ENCODE results near the gene WDR48.

WDR48 gene

GRCh38 chr3:39144095-39144747 is 92.4 kb downstream of the WDR48 start:
- Histone ChIP-seq H3K4me3 (ENCODE audit: low read depth in 1 of 2, low read length in 2 of 2) (no peak overlapping the region), H3K4me1 (ENCODE audit: insufficient read depth, low read length) (peaks cover 62% of the 10 kb centered on the region), H3K9me3 (ENCODE audit: low read length) (no peaks in the 10 kb centered on the region), H3K27ac (ENCODE audit: low read depth, low read length) (no peak overlapping the region), H3K9ac (ENCODE audit: low read length) (no peak overlapping the region), H3K36me3 (ENCODE audit: insufficient read depth, low read length) (peaks cover 50% of the 10 kb centered on the region), H3K27me3 (ENCODE audit: control insufficient read depth in 1 of 2, insufficient read depth in 2 of 2, low read length in 2 of 2) (no peaks in the 10 kb centered on the region)

GRCh38 chr3:39144748-39145380 is 93.0 kb downstream of the WDR48 start:
- Histone ChIP-seq H3K4me3 (ENCODE audit: low read depth in 1 of 2, low read length in 2 of 2) (no peak overlapping the region), H3K9ac (ENCODE audit: low read length) (no peak overlapping the region), H3K27ac (ENCODE audit: low read depth, low read length) (no peak overlapping the region), H3K4me1 (ENCODE audit: insufficient read depth, low read length) (peaks cover 62% of the 10 kb centered on the region), H3K36me3 (ENCODE audit: insufficient read depth, low read length) (peaks cover 50% of the 10 kb centered on the region), H3K9me3 (ENCODE audit: low read length) (no peaks in the 10 kb centered on the region), H3K27me3 (ENCODE audit: control insufficient read depth in 1 of 2, insufficient read depth in 2 of 2, low read length in 2 of 2) (no peaks in the 10 kb centered on the region)

- H3K9ac ChIP-seq (ENCODE audit: low read length): peak overlapping the region; percentile 15
- H3K27ac ChIP-seq (ENCODE audit: low read depth, low read length): peak overlapping the region; percentile 80
- H3K4me1 ChIP-seq (ENCODE audit: insufficient read depth, low read length): peaks cover 64% of the 10 kb centered on the region
- H3K4me3 ChIP-seq (ENCODE audit: low read depth in 1 of 2, low read length in 2 of 2): no peak overlapping the region
- H3K27me3 ChIP-seq (ENCODE audit: control insufficient read depth in 1 of 2, insufficient read depth in 2 of 2, low read length in 2 of 2): no peaks in the 10 kb centered on the region
- no peaks in the 10 kb centered on the region for H3K9me3 ChIP-seq (ENCODE audit: low read length)
- peaks cover 50% of the 10 kb centered on the region for H3K36me3 ChIP-seq (ENCODE audit: insufficient read depth, low read length)
These were observed 94.3 kb downstream of the WDR48 start for GRCh38 chr3:39146083-39146501.

Data from muscle layer of colon (tissue), 2 donors.